Activated naive CD4-positive, alpha-beta T cell treated with anti-CD3 and anti-CD28 coated beads for 36 hours (primary cell): ENCODE measurements around the gene CRTC1. TPM values are rescaled to one million over a fixed set of nuclear protein-coding genes. Genes with fewer than 3 reads are reported as not detected.

ENCODE experiments used
- CTCF ChIA-PET: fragments of 350-600 bp; sonication (Branson Sonifier 250); formaldehyde crosslinking; loops from one replicate; lab custom pipeline; 2021; ENCODE audit warnings: antibody characterized with exemption; lab: Charles Lee
- DNase-seq: peaks from one replicate; pipeline ENCODE4 v3.0.0-alpha.2; 2020
- H3K27ac Mint-ChIP-seq: one replicate; pipeline ENCODE4 v1.8.0; 2021; ENCODE audit warnings: mild to moderate bottlenecking, mixed read lengths
- H3K27me3 Mint-ChIP-seq: one replicate; pipeline ENCODE4 v1.8.0; 2021; ENCODE audit warnings: low read depth, mixed read lengths
- H3K36me3 Mint-ChIP-seq: one replicate; pipeline ENCODE4 v1.8.0; 2021; ENCODE audit warnings: low read depth, mixed read lengths
- H3K4me1 Mint-ChIP-seq: one replicate; pipeline ENCODE4 v1.8.0; 2021; ENCODE audit warnings: low read depth, mixed read lengths
- H3K4me3 Mint-ChIP-seq: one replicate; pipeline ENCODE4 v1.8.0; 2021; ENCODE audit warnings: mild to moderate bottlenecking, moderate library complexity, mixed read lengths
- H3K9me3 Mint-ChIP-seq: one replicate; pipeline ENCODE4 v1.8.0; 2021; ENCODE audit warnings: mixed read lengths
- intact Hi-C: fragments of 100-400 bp; cut with micrococcal nuclease; formaldehyde crosslinking; loops from one replicate; pipeline ENCODE4 v1.15.1; 2023
- total RNA-seq, 2 experiments: library from RNA; stranded (reverse); gene quantifications; one replicate each; pipeline ENCODE4 v1.2.3, GENCODE V29; 2021

The CRTC1 gene
- 1 to 10 TPM; 4.0 to 4.2 TPM for total RNA-seq

GRCh38 chr19:18683109-18683957 is at the start of gene CRTC1:
Gene CRTC1, plus strand, starts transcription at chr19:18683680. Its CDS starts 23 bp downstream, at chr19:18683703.
- no peaks in the 10 kb centered on the region for H3K27me3 Mint-ChIP-seq
- no peaks in the 10 kb centered on the region for H3K9me3 Mint-ChIP-seq
- H3K4me3 Mint-ChIP-seq, result peak within 1 kb of the TSS; percentile 87
- peak; percentile 94 for DNase-seq
- CTCF ChIA-PET, result interaction anchor here (0.6 to 1.4 kb wide), 5 partner anchors 11 to 1072 kb away, joined by 3 to 7 read pairs (median 4); partner anchors contain the start of genes REX1BD and TMEM59L
- no peaks in the 10 kb centered on the region for H3K36me3 Mint-ChIP-seq
- H3K4me1 Mint-ChIP-seq, result peaks cover 18% of the 10 kb centered on the region
- H3K27ac Mint-ChIP-seq, result peak within 1 kb of the TSS; percentile 84
- intact Hi-C loops, result loop anchor here (1.0 to 5.0 kb wide), 3 partner anchors 47 to 148 kb away; partner anchors contain the start of genes KLHL26 and UPF1

- no peak overlapping the region for H3K27ac Mint-ChIP-seq
- intact Hi-C loops, result no loop called here
- H3K9me3 Mint-ChIP-seq, result no peaks in the 10 kb centered on the region
- H3K4me1 Mint-ChIP-seq, result peaks cover 23% of the 10 kb centered on the region
- CTCF ChIA-PET, result interaction anchor here (1.1 to 1.2 kb wide), 2 partner anchors 41 to 185 kb away, joined by 3 read pairs; no protein-coding TSS in a partner anchor
- DNase-seq, result no peak
- no peak overlapping the region for H3K4me3 Mint-ChIP-seq
- no peaks in the 10 kb centered on the region for H3K36me3 Mint-ChIP-seq
- H3K27me3 Mint-ChIP-seq, result no peaks in the 10 kb centered on the region
These were observed 48.7 kb upstream of the CRTC1 start for GRCh38 chr19:18634612-18635297.

- CTCF ChIA-PET, result interaction anchor here (1.1 kb wide), 1 partner anchor 42 kb away, joined by 3 read pairs; no protein-coding TSS in a partner anchor
- no peaks in the 10 kb centered on the region for H3K9me3 Mint-ChIP-seq
- H3K4me3 Mint-ChIP-seq, result peak overlapping the region; percentile 81
- no peaks in the 10 kb centered on the region for H3K27me3 Mint-ChIP-seq
- intact Hi-C loops, result loop anchor here (1.0 to 2.0 kb wide), 11 partner anchors 47 to 684 kb away; partner anchors contain the start of genes ARMC6, COPE, CRTC1 and DDX49
- peaks cover 23% of the 10 kb centered on the region for H3K4me1 Mint-ChIP-seq
- no peak for DNase-seq
- no peak overlapping the region for H3K27ac Mint-ChIP-seq
- no peaks in the 10 kb centered on the region for H3K36me3 Mint-ChIP-seq
These were observed 47.7 kb upstream of the CRTC1 start for GRCh38 chr19:18635831-18636182.

GRCh38 chr19:18636183-18636968 is 47.1 kb upstream of the CRTC1 start:
- CTCF ChIA-PET, result no interaction called here
- Mint-ChIP-seq H3K27me3 (no peaks in the 10 kb centered on the region), H3K36me3 (no peaks in the 10 kb centered on the region), H3K4me3 (peak overlapping the region; percentile 81), H3K4me1 (peaks cover 23% of the 10 kb centered on the region), H3K27ac (peak overlapping the region; percentile 57), H3K9me3 (no peaks in the 10 kb centered on the region)
- peak; percentile 100 for DNase-seq
- intact Hi-C loops, result loop anchor here (1.0 to 2.0 kb wide), 11 partner anchors 46 to 684 kb away; partner anchors contain the start of genes ARMC6, COPE, CRTC1 and DDX49

- no peaks in the 10 kb centered on the region for H3K27me3 Mint-ChIP-seq
- CTCF ChIA-PET, result no interaction called here
- intact Hi-C loops, result loop anchor here (1.0 to 2.0 kb wide), 11 partner anchors 46 to 683 kb away; partner anchors contain the start of genes ARMC6, COPE, CRTC1 and DDX49
- H3K4me1 Mint-ChIP-seq, result peaks cover 23% of the 10 kb centered on the region
- H3K4me3 Mint-ChIP-seq, result peak within 1 kb of the TSS; percentile 81
- H3K27ac Mint-ChIP-seq, result peak within 1 kb of the TSS; percentile 69
- no peaks in the 10 kb centered on the region for H3K36me3 Mint-ChIP-seq
- no peak for DNase-seq
- no peaks in the 10 kb centered on the region for H3K9me3 Mint-ChIP-seq
These were observed 46.4 kb upstream of the CRTC1 start, which contains the start of gene KLHL26 for GRCh38 chr19:18636969-18637629. Gene KLHL26, plus strand, starts transcription at chr19:18637028. Its CDS starts 27 bp downstream, at chr19:18637055.

- Mint-ChIP-seq H3K4me3 (peak overlapping the region; percentile 81), H3K27me3 (no peaks in the 10 kb centered on the region), H3K4me1 (peaks cover 23% of the 10 kb centered on the region), H3K27ac (peak overlapping the region; percentile 69), H3K9me3 (no peaks in the 10 kb centered on the region), H3K36me3 (no peaks in the 10 kb centered on the region)
- CTCF ChIA-PET, result no interaction called here
- peak; percentile 22 for DNase-seq
- intact Hi-C loops, result loop anchor here (2.0 kb wide), 3 partner anchors 45 to 357 kb away; partner anchors contain the start of genes CRTC1, JUND and REX1BD
These were observed 45.5 kb upstream of the CRTC1 start for GRCh38 chr19:18637673-18638630.

- H3K4me1 Mint-ChIP-seq, result peaks cover 29% of the 10 kb centered on the region
- H3K27ac Mint-ChIP-seq, result no peak overlapping the region
- CTCF ChIA-PET, result interaction anchor here (1.1 to 1.5 kb wide), 2 partner anchors 33 to 46 kb away, joined by 3 to 4 read pairs; no protein-coding TSS in a partner anchor
- no peaks in the 10 kb centered on the region for H3K27me3 Mint-ChIP-seq
- no peak overlapping the region for H3K4me3 Mint-ChIP-seq
- intact Hi-C loops, result no loop called here
- DNase-seq, result no peak
- H3K9me3 Mint-ChIP-seq, result no peaks in the 10 kb centered on the region
- H3K36me3 Mint-ChIP-seq, result no peaks in the 10 kb centered on the region
These were observed 43.7 kb upstream of the CRTC1 start for GRCh38 chr19:18639706-18640243.

GRCh38 chr19:18644196-18645034 is 39.1 kb upstream of the CRTC1 start:
- intact Hi-C loops, result no loop called here
- CTCF ChIA-PET, result no interaction called here
- Mint-ChIP-seq H3K27me3 (no peaks in the 10 kb centered on the region), H3K4me3 (no peak overlapping the region), H3K9me3 (no peaks in the 10 kb centered on the region), H3K27ac (no peak overlapping the region), H3K4me1 (peaks cover 23% of the 10 kb centered on the region), H3K36me3 (no peaks in the 10 kb centered on the region)
- DNase-seq, result no peak

- no peak for DNase-seq
- CTCF ChIA-PET, result no interaction called here
These were observed 38.4 kb upstream of the CRTC1 start for GRCh38 chr19:18645035-18645511.

More at GRCh38 chr19:18645035-18645511, 38.4 kb upstream of the CRTC1 start:
- Mint-ChIP-seq H3K36me3 (no peaks in the 10 kb centered on the region), H3K4me3 (no peak overlapping the region), H3K27me3 (no peaks in the 10 kb centered on the region), H3K4me1 (peaks cover 22% of the 10 kb centered on the region), H3K27ac (no peak overlapping the region), H3K9me3 (no peaks in the 10 kb centered on the region)
- intact Hi-C loops, result no loop called here
